ENCODE measurements around the gene PLEKHG1. TPM values are rescaled to one million over a fixed set of nuclear protein-coding genes. Genes with fewer than 3 reads are reported as not detected.

The PLEKHG1 gene
- total RNA-seq, 1 donor from 2014 or later, result 135 TPM

DNA sequence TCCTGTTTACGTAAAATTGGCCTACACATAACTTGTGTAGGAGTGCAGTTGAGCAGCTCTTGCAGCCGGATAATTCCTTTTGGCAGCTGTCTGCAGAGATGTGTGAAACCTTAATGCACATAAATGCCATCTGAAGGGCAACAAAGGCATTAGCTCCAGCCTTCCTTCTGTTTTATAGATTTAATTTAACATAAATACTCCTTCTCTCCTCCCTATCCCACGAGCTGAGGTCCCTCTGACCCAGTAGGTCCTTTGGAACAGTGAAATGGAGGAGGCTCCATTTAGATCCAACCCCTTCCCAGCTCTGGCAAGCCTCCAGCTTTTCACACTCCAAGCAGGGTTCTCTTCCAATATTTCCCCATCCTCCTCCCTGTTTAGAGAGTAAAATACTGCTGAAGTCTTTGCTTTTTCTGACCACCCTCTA, 6.5 kb downstream of the PLEKHG1 start:
- Mint-ChIP-seq H3K9me3 (ENCODE audit: unreplicated experiment) (no peaks in the 10 kb centered on the region), H3K36me3 (ENCODE audit: low read depth, unreplicated experiment) (peaks cover 28% of the 10 kb centered on the region), H3K4me1 (ENCODE audit: unreplicated experiment) (peaks cover 87% of the 10 kb centered on the region), H3K27ac (ENCODE audit: unreplicated experiment) (peak overlapping the region; percentile 81), H3K4me3 (ENCODE audit: unreplicated experiment) (no peak overlapping the region), H3K27me3 (ENCODE audit: unreplicated experiment) (peaks cover 2% of the 10 kb centered on the region)
- no peak for DNase-seq (ENCODE audit: low spot score)
- no peak for TF ChIP-seq CTCF (IDR thresholded peaks at IDR 0.05; ENCODE audit: unreplicated experiment)

- no peak for TF ChIP-seq CTCF (IDR thresholded peaks at IDR 0.05; ENCODE audit: unreplicated experiment)
- Mint-ChIP-seq H3K4me3 (ENCODE audit: unreplicated experiment) (peak overlapping the region; percentile 21), H3K9me3 (ENCODE audit: unreplicated experiment) (no peaks in the 10 kb centered on the region), H3K36me3 (ENCODE audit: low read depth, unreplicated experiment) (peaks cover 28% of the 10 kb centered on the region), H3K27ac (ENCODE audit: unreplicated experiment) (peak overlapping the region; percentile 81), H3K27me3 (ENCODE audit: unreplicated experiment) (peaks cover 2% of the 10 kb centered on the region), H3K4me1 (ENCODE audit: unreplicated experiment) (peaks cover 84% of the 10 kb centered on the region)
- DNase-seq (ENCODE audit: low spot score), result no peak
These were observed 7.1 kb downstream of the PLEKHG1 start for GRCh38 chr6:150606647-150607328.

- peaks cover 84% of the 10 kb centered on the region for H3K4me1 Mint-ChIP-seq (ENCODE audit: unreplicated experiment)
- no peak for DNase-seq (ENCODE audit: low spot score)
- no peak overlapping the region for H3K27ac Mint-ChIP-seq (ENCODE audit: unreplicated experiment)
- H3K36me3 Mint-ChIP-seq (ENCODE audit: low read depth, unreplicated experiment), result peaks cover 28% of the 10 kb centered on the region
- no peaks in the 10 kb centered on the region for H3K9me3 Mint-ChIP-seq (ENCODE audit: unreplicated experiment)
- TF ChIP-seq CTCF (IDR thresholded peaks at IDR 0.05; ENCODE audit: unreplicated experiment), result no peak
- H3K27me3 Mint-ChIP-seq (ENCODE audit: unreplicated experiment), result peaks cover 2% of the 10 kb centered on the region
- H3K4me3 Mint-ChIP-seq (ENCODE audit: unreplicated experiment), result peak overlapping the region; percentile 21
These were observed 7.6 kb downstream of the PLEKHG1 start for GRCh38 chr6:150607329-150607650.

GRCh38 chr6:150610584-150610983, 10.9 kb downstream of the PLEKHG1 start:
- H3K36me3 Mint-ChIP-seq (ENCODE audit: low read depth, unreplicated experiment), result peaks cover 43% of the 10 kb centered on the region
- H3K27ac Mint-ChIP-seq (ENCODE audit: unreplicated experiment), result peak overlapping the region; percentile 46

More at GRCh38 chr6:150610584-150610983, 10.9 kb downstream of the PLEKHG1 start:
- Mint-ChIP-seq H3K4me1 (ENCODE audit: unreplicated experiment) (peaks cover 88% of the 10 kb centered on the region), H3K4me3 (ENCODE audit: unreplicated experiment) (no peak overlapping the region), H3K9me3 (ENCODE audit: unreplicated experiment) (no peaks in the 10 kb centered on the region), H3K27me3 (ENCODE audit: unreplicated experiment) (peaks cover 5% of the 10 kb centered on the region)
- TF ChIP-seq CTCF (IDR thresholded peaks at IDR 0.05; ENCODE audit: unreplicated experiment), result no peak
- DNase-seq (ENCODE audit: low spot score), result no peak

All from endothelial cell (in vitro differentiated cells).